Smooth muscle cell (in vitro differentiated cells): ENCODE measurements around the gene CDON. TPM values are rescaled to one million over a fixed set of nuclear protein-coding genes. Genes with fewer than 3 reads are reported as not detected.

ENCODE experiments used
- DNase-seq: peaks from one replicate; lab custom pipeline; 2025; ENCODE audit not compliant: unreplicated experiment; lab: John Stamatoyannopoulos, UW
- H2AFZ ChIP-seq: fragments of 200-600 bp; sonication (generic); 2 replicates; pipeline ENCODE4 v1.6.0; 2016; ENCODE audit warnings: antibody characterized with exemption, low read depth, mild to moderate bottlenecking
- H3F3A ChIP-seq: fragments of 200-600 bp; sonication (generic); 2 replicates; pipeline ENCODE4 v1.6.0; 2017; ENCODE audit warnings: antibody characterized with exemption, low read depth
- H3K27ac ChIP-seq: fragments of 200-600 bp; sonication (generic); 2 replicates; pipeline ENCODE4 v1.5.1; 2016; ENCODE audit warnings: low read depth, mild to moderate bottlenecking
- H3K27me3 ChIP-seq: fragments of 200-600 bp; sonication (generic); 2 replicates; pipeline ENCODE4 v1.6.1; 2016; ENCODE audit warnings: low read depth, mild to moderate bottlenecking
- H3K36me3 ChIP-seq: fragments of 200-600 bp; sonication (generic); 2 replicates; pipeline ENCODE4 v1.5.1; 2016; ENCODE audit warnings: low read depth
- H3K4me1 ChIP-seq: fragments of 200-600 bp; sonication (generic); 2 replicates; pipeline ENCODE4 v1.5.1; 2016; ENCODE audit warnings: low read depth
- H3K4me2 ChIP-seq: fragments of 200-600 bp; sonication (generic); 2 replicates; pipeline ENCODE4 v1.6.0; 2016; ENCODE audit warnings: mild to moderate bottlenecking
- H3K4me3 ChIP-seq: fragments of 200-600 bp; sonication (generic); 2 replicates; pipeline ENCODE4 v1.5.1; 2016; ENCODE audit warnings: mild to moderate bottlenecking
- H3K79me2 ChIP-seq: fragments of 200-600 bp; sonication (generic); 2 replicates; pipeline ENCODE4 v1.6.0; 2016; ENCODE audit warnings: low read depth, mild to moderate bottlenecking
- H3K9ac ChIP-seq: fragments of 200-600 bp; sonication (generic); 2 replicates; pipeline ENCODE4 v1.6.0; 2016; ENCODE audit warnings: low read depth
- H3K9me3 ChIP-seq: fragments of 200-600 bp; sonication (generic); replicated peaks from 2 replicates; pipeline ENCODE4 v1.5.1; 2016; ENCODE audit warnings: low read depth
- H4K20me1 ChIP-seq: fragments of 200-600 bp; sonication (generic); 2 replicates; pipeline ENCODE4 v1.6.0; 2016; ENCODE audit warnings: low read depth
- CTCF ChIP-seq: fragments of 200-600 bp; sonication (generic); IDR thresholded peaks from 2 replicates; pipeline ENCODE4 v1.5.1; 2017; ENCODE audit warnings: borderline replicate concordance, mild to moderate bottlenecking, antibody characterized with exemption; ENCODE audit not compliant: insufficient read depth, poor library complexity, severe bottlenecking
- WGBS: methylation state at CpG from one replicate; pipeline ENCODE4 v1.1.7; 2016; ENCODE audit warnings: low lambda C conversion rate; 5-methylcytosine and 5-hydroxymethylcytosine counted together
- polyA plus RNA-seq: library from polyadenylated mRNA; unstranded; fragments of >200 nt; fragmentation: Nextera tagmentation; extraction: Ambion mirVana; gene quantifications from 2 replicates; pipeline ENCODE4 v1.2.1, GENCODE V29; 2016
- total RNA-seq: library from RNA; depleted of rRNA; stranded (reverse); fragments of >200 nt; gene quantifications from 2 replicates; pipeline ENCODE4 v1.2.3, GENCODE V29; 2014

Gene CDON
- total and polyA plus RNA-seq, 2 experiments from 2014 or later = 1.6 to 14.8 TPM

- Histone ChIP-seq H3K79me2 (no peaks in the 10 kb centered on the region), H3K4me2 (no peak overlapping the region), H3F3A (no peaks in the 10 kb centered on the region), H3K27me3 (no peaks in the 10 kb centered on the region), H4K20me1 (no peaks in the 10 kb centered on the region), H3K4me1 (peaks cover 3% of the 10 kb centered on the region), H3K27ac (no peak overlapping the region), H3K9ac (no peak overlapping the region), H3K4me3 (no peak overlapping the region), H3K9me3 (no peaks in the 10 kb centered on the region), H3K36me3 (no peaks in the 10 kb centered on the region), H2AFZ (no peak overlapping the region)
- TF ChIP-seq CTCF = peak; percentile 61
- no peak for DNase-seq
- 37% methylated on average over 20 of the region's 20 CpGs for WGBS
Observed at GRCh38 chr11:125941619-125942611, 120.8 kb downstream of the CDON start.

GRCh38 chr11:125941267-125941618 is 121.4 kb downstream of the CDON start:
- Histone ChIP-seq H4K20me1 (no peaks in the 10 kb centered on the region), H3F3A (no peaks in the 10 kb centered on the region), H3K79me2 (no peaks in the 10 kb centered on the region), H3K9ac (no peak overlapping the region), H3K27ac (no peak overlapping the region), H2AFZ (no peak overlapping the region), H3K4me3 (no peak overlapping the region), H3K9me3 (no peaks in the 10 kb centered on the region), H3K27me3 (no peaks in the 10 kb centered on the region), H3K4me1 (peaks cover 3% of the 10 kb centered on the region), H3K36me3 (no peaks in the 10 kb centered on the region), H3K4me2 (no peak overlapping the region)
- TF ChIP-seq CTCF = no peak
- 91% methylated on average over 4 of the region's 4 CpGs for WGBS
- no peak for DNase-seq

GRCh38 chr11:125940145-125940544 is 122.5 kb downstream of the CDON start:
- H3K4me3 ChIP-seq = no peak overlapping the region
- no peak for DNase-seq
- no peaks in the 10 kb centered on the region for H3K36me3 ChIP-seq
- no peak for TF ChIP-seq CTCF
- no peaks in the 10 kb centered on the region for H3K79me2 ChIP-seq
- no peaks in the 10 kb centered on the region for H3K9me3 ChIP-seq
- no peak overlapping the region for H3K27ac ChIP-seq
- peaks cover 3% of the 10 kb centered on the region for H3K4me1 ChIP-seq
- no peaks in the 10 kb centered on the region for H4K20me1 ChIP-seq
- H2AFZ ChIP-seq = no peak overlapping the region
- no peak overlapping the region for H3K4me2 ChIP-seq
- H3K9ac ChIP-seq = no peak overlapping the region
- 97% methylated on average over 4 of the region's 4 CpGs for WGBS
- H3F3A ChIP-seq = no peaks in the 10 kb centered on the region
- no peaks in the 10 kb centered on the region for H3K27me3 ChIP-seq
